Adrenal gland (tissue), 5 donors: ENCODE measurements around the gene VEZF1.
"Not testable (repeated sequence)": the region's sequence is repeated elsewhere in the genome, so short reads cannot be mapped to it uniquely, and the experiment has no call there.

Experiments used
- POLR2A ChIP-seq, 2 donors: fragments of 450-650 bp; IDR thresholded peaks; one replicate each; pipeline ENCODE4 v1.6.1; 2017; ENCODE audit warnings: antibody characterized with exemption in 2 of 2, mild to moderate bottlenecking in 2 of 2, moderate library complexity in 1 of 2
- TF ChIP-seq, protein P1 (sequence below), 6 experiments: fragments of 450-650 bp in 4 of 6; fragments of 200-600 bp in 2 of 6; sonication (generic) in 1 of 6; IDR thresholded peaks; 1 replicate in 5 of 6; 2 replicates in 1 of 6; pipeline versions ENCODE4 v1.5.1 to v1.8.0; 2016 to 2021; ENCODE audit warnings: antibody characterized with exemption in 6 of 6, mild to moderate bottlenecking in 2 of 6, moderate library complexity in 1 of 6
- donor health status: DM: no; HTN: no; CAD: no.

DNA sequence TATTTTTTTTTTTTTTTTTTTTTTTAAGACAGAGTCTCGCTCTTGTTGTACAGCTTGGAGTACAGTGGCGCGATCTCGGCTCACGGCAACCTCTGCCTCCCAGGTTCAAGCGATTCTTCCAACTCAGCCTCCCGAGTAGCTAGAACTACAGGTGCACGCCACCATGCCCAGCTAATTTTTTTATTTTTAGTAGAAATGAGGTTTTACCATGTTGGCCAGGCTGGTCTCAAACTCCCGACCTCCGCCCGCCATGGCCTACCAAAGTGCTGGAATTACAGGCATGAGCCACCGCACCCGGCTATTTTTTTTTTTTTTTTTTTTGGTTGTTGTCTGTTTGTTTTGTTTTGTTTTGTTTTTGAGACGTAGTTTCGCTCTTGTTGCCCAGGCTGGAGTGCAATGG is 29.7 kb downstream of the VEZF1 start:
- TF ChIP-seq, protein P1, sequence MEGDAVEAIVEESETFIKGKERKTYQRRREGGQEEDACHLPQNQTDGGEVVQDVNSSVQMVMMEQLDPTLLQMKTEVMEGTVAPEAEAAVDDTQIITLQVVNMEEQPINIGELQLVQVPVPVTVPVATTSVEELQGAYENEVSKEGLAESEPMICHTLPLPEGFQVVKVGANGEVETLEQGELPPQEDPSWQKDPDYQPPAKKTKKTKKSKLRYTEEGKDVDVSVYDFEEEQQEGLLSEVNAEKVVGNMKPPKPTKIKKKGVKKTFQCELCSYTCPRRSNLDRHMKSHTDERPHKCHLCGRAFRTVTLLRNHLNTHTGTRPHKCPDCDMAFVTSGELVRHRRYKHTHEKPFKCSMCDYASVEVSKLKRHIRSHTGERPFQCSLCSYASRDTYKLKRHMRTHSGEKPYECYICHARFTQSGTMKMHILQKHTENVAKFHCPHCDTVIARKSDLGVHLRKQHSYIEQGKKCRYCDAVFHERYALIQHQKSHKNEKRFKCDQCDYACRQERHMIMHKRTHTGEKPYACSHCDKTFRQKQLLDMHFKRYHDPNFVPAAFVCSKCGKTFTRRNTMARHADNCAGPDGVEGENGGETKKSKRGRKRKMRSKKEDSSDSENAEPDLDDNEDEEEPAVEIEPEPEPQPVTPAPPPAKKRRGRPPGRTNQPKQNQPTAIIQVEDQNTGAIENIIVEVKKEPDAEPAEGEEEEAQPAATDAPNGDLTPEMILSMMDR (IDR thresholded peaks at IDR 0.05), result not testable (repeated sequence)
- TF ChIP-seq POLR2A (IDR thresholded peaks at IDR 0.05), result not testable (repeated sequence)
